GM18508 (cell line): ENCODE measurements around the gene COL24A1.
"Not testable (repeated sequence)": the region's sequence is repeated elsewhere in the genome, so short reads cannot be mapped to it uniquely, and the experiment has no call there.

Source experiments
- ATAC-seq: cut with Tn5 transposase; IDR thresholded peaks from one replicate; pipeline ENCODE4 v1.9.1; 2021; ENCODE audit warnings: moderate number of reproducible peaks; ENCODE audit not compliant: insufficient read depth, unreplicated experiment

Gene COL24A1

DNA sequence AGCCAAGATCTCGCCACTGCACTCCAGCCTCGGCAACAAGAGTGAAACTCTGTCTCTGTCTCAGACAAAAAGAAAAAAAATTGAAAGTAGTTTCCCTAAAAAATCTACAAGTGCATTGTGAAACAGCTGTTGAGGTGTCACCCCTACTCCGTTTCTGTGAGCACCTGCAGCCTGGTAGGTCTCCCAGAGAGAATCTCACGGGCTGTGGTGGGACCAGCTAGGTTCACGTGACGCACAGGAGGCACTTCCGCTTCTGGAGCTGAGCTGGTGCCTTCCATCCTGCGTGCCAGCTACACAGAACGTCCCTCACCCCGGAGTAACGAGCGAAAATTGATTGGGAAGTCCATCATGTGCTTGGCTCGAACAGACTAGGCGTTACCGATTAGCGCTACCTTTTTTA, 66.8 kb downstream of the COL24A1 start:
- no peak for ATAC-seq

DNA sequence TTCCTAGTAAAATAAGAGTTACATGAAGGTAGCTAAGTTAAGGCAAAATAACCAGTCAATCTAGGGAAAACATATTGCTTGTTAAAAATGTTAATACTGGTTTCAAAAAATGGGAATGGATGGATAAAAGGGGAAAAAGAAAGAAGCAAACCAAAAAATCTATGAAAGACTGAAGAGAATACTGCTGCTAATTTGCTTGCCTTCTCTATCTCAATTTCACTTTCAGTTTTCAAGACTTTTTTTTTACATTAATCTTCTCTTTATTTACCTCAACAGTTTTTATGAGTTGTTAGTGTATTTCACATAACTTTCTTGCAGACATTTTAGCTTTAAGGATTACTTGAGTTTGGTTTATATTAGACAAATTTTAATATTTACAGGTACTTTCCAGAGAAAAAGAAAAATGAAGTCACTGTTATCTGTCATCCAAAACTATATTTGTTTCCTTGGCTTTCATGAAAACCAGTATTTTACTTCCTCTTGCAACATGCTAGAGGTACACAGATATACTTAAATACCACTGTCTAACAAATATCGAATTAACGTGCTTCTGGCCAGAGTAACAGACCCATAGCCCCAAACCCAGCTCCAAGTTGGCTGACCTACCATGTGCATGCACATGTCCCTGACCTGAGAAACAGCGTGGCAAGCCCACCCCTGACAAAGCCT, 70.7 kb downstream of the COL24A1 start:
- ATAC-seq: no peak

DNA sequence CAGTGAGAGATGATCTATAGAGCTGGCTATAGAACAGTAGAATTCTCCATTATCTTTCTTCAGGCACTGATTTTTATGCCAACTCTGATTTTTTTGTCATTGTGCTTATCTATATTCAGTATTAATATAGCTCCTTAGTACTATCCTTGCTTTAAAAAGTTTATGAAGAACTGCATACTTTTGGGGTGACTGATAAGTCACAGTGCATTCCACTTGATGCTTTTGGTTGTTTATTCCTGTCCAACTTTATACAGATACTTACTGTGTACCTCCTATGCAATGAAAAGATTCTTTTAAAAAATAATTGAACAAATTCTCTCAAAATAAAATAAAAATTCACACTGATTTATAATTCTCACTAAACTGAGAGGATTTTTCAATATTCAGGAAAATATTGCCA, 71.6 kb downstream of the COL24A1 start:
- ATAC-seq: no peak

GRCh38 chr1:86082183-86082582, 74.4 kb downstream of the COL24A1 start:
- ATAC-seq: no peak

DNA sequence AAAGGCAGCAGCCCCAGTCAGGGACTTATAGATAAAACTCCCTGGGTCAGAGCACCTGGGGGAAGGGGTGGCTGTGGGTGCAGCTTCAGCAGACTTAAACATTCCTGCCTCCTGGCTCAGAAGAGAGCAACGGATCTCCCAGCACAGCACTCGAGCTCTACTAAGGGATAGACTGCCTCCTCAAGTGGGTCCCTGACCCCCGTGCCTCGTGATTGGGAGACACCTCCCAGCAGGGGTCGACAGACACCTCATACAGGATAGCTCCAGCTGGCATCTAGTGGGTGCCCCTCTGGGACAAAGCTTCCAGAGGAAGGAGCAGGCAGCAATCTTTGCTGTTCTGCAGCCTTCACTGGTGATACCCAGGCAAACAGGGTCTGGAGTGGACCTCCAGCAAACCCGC, 84.1 kb downstream of the COL24A1 start:
- ATAC-seq: not testable (repeated sequence)

- ATAC-seq: not testable (repeated sequence)
Measured at GRCh38 chr1:86071870-86072269, 84.7 kb downstream of the COL24A1 start.

GRCh38 chr1:86069757-86070145, 86.8 kb downstream of the COL24A1 start:
- no peak for ATAC-seq

DNA sequence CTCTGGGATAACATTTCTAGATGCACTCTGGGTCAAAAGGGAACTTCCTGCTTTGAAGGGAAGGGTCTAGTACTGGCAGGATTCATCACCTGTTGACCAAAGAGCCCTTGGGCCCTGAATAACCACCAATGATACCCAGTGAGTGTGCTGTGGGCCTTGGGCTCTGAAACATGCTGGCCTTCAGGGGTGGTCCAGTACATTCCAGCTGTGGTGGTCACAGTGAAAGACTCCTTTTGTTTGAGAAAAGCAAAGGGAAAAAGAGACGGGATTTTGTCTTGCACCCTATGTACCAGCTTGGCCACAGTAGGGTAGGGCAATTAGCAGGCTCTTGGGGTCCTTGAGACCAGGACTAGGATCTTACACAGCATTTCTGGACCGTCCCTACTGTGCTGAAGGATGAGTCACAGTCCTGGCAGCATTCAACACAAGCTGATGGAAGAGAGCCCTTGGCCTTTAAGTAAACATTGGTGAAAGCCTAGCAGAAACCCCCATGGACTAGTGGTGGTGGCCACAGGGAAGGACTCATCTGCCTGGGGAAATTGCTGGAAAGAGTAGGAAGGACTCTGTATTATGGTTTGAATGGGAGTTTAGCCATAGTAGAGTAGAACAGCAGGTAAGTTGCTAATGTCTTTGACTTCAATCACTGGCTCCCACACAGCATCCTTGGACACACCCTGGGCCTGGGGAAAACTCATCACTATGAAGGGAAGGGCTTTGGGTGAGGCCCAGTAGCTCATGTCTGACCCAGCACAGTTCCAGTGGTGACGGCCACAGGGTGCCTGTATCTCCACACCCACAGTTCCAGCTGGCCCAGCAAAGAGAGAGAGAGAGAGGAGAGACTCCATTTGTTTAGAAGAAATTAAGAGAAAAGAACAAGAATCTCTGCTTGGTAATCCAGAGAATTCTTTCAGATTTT, 87.5 kb downstream of the COL24A1 start:
- ATAC-seq: no peak

GRCh38 chr1:86068271-86068721, 88.3 kb downstream of the COL24A1 start:
- ATAC-seq: no peak

GRCh38 chr1:86067626-86068025, 88.9 kb downstream of the COL24A1 start:
- ATAC-seq: no peak

GRCh38 chr1:86064899-86065298, 91.7 kb downstream of the COL24A1 start:
- ATAC-seq: no peak

DNA sequence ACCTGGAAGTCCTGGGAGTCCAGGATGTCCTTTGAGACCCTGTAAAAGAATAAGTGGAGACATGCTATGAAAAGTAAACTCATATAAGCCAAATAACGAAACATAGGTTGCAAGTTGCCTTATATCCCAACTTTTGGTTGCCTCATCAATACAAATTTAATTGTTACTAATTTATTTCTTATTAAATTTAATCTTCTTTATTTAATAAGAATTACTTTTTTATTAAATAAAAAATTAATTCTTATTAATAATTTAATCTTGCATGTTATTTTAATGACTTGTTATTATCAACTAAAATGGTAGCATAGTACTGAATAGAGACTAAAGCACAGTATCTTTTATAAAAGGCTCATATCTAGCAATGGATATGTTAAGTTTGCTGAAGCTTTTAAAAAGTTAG, 92.9 kb downstream of the COL24A1 start:
- no peak for ATAC-seq

GRCh38 chr1:86062453-86062852, 94.1 kb downstream of the COL24A1 start:
- ATAC-seq: no peak

- no peak for ATAC-seq
Measured at GRCh38 chr1:86061551-86061990, 95.0 kb downstream of the COL24A1 start.

DNA sequence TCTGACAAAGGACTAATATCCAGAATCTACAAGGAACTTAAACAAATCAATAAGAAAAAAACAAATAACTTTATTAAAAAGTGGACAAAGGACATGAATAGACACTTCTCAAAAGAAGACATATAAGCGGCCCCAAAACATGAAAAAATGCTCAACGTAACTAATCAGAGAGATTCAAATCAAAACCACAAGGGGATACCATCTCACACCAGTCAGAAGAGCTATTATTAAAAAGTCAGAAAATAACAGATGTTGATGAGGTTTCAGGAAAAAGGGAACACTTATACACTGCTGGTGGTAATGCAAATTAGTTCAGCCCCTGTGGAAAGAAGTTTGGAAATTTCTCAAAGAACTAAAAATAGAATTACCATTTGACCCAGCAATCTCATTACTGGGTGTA, 102.2 kb downstream of the COL24A1 start:
- no peak for ATAC-seq

- no peak for ATAC-seq
Measured at GRCh38 chr1:86052948-86053698, 103.4 kb downstream of the COL24A1 start.

DNA sequence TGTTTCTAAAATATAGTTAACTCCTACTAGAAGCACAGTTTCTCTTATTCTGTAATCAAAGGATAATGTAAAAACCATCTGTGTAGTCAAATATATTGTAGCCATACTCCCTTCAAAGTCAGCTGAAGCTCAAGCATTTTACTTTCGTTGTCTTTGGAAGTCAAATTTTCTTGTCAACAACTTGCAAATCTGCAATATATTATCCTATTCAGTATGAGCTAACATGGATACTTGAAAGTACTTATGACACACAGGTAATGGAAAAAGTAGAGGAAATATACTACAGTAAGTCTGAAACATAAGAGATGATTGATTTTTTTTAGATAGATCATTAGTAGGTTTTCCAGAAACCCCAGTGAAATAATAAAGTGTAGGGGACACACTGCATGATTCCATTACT, 121.5 kb downstream of the COL24A1 start:
- no peak for ATAC-seq

DNA sequence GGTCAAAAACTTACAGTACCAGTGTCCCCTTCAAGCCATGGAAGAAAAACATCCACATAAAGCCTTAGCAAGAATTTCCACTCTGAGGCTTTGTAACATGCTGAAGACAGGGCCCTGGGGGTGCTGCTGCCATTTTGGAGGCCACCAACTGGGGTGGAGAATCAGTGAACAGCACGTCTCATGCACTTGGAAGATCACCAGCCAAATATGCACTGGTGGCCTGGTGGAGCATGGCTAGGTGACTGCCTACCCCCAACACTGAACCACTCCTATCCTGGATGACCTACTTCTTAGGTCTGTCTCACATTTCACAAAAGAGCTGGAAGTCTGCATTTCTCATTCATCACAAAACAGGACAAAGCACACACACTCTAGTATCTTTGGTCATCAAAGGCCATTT, 126.4 kb downstream of the COL24A1 start:
- ATAC-seq: no peak

DNA sequence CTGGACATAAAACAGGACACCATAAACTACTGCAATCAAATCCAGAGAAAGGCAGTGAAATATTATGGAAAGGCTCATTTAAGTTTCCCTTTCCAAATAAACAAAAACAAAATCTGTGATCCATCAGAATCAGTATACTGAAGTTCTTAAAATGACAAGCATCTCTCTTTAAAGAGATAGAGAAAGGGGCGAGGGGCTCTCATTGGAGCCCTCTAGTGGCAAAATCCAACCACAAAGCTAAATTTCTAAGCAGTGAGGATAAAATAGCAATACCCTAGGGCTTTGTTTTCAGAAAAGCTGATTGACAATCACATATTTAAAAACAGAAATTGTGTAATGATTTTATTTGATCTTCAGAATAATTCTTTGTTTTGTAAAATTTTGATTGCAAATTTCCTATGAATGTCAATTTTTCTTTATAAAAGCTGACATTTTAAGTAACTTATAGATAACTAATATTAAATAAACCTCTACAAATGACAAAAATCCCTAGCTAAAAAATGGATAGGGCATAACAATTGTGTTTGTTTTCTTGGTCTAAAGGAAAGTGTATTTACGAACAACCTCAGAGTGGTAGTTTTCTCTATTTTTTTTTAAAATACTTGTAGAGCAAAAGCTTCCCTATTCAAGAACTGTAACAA, 138.2 kb downstream of the COL24A1 start:
- no peak for ATAC-seq

GRCh38 chr1:86016076-86016759, 140.4 kb downstream of the COL24A1 start:
- ATAC-seq: peak; percentile 43
